Measurements from ENCODE around the gene GP5.

Gene GP5

DNA sequence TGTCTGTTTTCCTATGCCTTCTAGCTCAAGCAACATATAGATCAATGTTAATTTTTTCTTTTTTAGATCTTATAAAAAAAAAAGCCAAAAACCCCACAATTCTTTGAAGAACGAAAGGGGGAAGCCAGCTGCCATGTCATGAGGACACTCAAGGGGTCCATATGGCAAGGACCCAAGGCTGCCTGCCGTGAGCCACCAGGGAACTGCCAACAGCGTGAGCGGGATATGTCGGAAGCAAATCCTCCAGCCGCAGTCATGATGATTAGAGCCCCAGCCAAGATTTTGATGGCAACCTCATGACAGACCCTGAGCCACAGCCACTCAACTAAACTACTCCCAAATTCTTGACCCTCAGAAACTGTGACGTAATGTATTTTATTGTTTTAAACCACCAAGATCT, 6.5 kb downstream of the GP5 start:
- no peak for DNase-seq (ENCODE audit: low spot score)
- TF ChIP-seq, protein P1, sequence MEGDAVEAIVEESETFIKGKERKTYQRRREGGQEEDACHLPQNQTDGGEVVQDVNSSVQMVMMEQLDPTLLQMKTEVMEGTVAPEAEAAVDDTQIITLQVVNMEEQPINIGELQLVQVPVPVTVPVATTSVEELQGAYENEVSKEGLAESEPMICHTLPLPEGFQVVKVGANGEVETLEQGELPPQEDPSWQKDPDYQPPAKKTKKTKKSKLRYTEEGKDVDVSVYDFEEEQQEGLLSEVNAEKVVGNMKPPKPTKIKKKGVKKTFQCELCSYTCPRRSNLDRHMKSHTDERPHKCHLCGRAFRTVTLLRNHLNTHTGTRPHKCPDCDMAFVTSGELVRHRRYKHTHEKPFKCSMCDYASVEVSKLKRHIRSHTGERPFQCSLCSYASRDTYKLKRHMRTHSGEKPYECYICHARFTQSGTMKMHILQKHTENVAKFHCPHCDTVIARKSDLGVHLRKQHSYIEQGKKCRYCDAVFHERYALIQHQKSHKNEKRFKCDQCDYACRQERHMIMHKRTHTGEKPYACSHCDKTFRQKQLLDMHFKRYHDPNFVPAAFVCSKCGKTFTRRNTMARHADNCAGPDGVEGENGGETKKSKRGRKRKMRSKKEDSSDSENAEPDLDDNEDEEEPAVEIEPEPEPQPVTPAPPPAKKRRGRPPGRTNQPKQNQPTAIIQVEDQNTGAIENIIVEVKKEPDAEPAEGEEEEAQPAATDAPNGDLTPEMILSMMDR (IDR thresholded peaks at IDR 0.05; ENCODE audit: extremely low read depth, missing control alignments) = no peak

DNA sequence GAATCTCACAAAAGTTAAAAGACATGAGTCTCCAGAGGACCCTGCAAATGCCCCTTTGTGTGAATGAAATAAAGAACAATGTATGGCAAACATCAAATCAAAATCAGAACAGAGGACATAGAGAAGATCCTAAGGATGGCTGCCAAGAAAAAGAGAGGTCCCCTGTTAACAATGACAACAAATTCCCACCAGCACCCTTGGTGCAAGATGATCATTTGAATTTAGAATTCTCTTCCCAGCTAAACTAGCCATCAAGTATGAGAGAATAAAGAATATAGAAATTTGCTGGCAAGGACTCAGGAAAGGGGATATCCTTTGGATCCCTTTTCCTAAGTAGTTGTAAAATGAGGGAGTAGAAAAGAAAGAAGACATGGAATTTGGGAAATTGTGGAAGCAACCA, 8.2 kb downstream of the GP5 start:
- DNase-seq (ENCODE audit: low spot score) = no peak
- TF ChIP-seq, protein P1 (IDR thresholded peaks at IDR 0.05; ENCODE audit: extremely low read depth, missing control alignments) = no peak

DNA sequence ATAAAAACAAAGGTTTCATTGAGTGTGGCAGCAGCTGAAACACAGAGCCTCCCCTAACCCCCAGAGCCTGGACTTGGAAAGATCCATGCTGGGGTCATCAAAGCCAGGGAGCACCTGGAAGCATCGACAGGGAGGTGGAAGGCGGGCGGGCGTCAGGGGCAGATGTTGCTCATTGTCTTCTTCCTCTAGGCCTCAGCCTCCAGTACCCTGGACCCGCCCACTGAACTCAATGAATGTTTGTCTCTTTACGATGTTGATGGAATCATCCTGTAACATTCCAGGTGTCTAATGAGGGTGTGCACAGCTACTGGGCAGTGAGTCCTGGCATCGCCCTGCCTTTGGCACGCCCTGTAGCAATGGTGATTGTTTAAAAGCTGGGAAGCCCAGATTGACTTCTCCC, 9.8 kb downstream of the GP5 start:
- DNase-seq (ENCODE audit: low spot score) = no peak

DNA sequence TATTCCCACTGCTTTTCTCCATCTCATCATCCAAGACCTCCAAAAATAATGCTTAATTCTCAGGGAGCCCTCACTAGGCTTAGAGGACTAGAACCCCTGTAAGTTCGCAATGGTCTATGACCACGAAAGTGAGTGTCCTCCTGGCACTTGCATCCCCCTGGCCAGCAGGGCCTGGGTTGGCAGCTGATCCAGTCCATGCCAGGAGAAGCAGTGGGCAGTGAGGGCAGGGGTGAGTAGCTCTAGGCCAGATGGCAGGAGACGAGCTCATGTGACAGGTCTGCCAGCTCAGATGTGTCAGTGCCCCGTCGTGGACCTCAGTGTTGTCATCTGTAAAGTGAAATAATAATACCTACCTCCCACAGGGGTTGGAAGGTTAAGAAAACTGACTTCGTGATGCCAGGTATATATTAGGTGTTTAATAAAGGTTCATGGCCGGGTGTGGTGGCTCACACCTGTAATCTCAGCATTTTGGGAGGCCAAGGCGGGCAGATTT, 11.1 kb downstream of the GP5 start:
- no peak for DNase-seq (ENCODE audit: low spot score)
- TF ChIP-seq, protein P1 (IDR thresholded peaks at IDR 0.05; ENCODE audit: extremely low read depth, missing control alignments) = no peak

More for the DNA sequence above, 9.8 kb downstream of the GP5 start:
- TF ChIP-seq, protein P1 (IDR thresholded peaks at IDR 0.05; ENCODE audit: extremely low read depth, missing control alignments) = no peak

DNA sequence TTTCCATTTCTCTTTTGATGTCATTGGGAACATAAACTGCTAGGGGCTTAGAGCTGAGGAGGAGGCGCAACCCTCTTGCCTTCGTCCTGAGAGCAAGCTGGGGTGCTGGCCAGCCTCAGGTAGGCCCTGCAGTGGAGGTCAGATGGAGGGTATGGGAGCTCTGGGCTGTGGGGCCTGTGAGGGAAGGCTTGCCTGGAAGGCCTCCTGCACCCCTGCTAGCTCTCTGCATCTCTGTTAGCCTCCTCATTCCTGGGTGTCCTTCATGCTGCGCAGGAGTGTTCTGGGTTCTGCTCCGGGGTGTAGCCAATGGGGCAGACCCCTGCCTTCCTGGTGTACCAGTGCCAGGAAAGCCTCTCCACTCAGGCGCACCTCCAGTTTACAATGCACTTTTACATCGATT, 11.8 kb downstream of the GP5 start:
- TF ChIP-seq, protein P1 (IDR thresholded peaks at IDR 0.05; ENCODE audit: extremely low read depth, missing control alignments) = no peak
- no peak for DNase-seq (ENCODE audit: low spot score)

DNA sequence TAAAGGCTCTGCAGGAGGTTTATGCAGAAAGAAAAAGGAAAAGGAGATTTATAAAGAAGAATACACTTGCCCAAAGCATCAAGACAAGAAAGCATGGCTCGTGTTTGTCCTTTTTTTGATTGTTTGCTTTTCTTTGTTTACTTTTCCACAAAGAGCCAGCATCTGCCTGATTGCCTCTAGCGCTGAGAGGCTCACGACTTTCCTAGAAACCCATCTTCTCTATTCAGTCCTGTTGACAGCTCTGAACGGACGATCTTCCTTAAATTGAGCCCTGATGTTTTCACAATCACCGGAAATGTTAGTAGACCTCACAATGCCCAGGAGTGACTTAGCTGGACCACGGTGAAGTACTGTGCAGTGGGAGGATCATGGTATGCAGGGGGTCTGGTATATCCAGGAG, 12.4 kb downstream of the GP5 start:
- DNase-seq (ENCODE audit: low spot score) = no peak
- TF ChIP-seq, protein P1 (IDR thresholded peaks at IDR 0.05; ENCODE audit: extremely low read depth, missing control alignments) = no peak

DNA sequence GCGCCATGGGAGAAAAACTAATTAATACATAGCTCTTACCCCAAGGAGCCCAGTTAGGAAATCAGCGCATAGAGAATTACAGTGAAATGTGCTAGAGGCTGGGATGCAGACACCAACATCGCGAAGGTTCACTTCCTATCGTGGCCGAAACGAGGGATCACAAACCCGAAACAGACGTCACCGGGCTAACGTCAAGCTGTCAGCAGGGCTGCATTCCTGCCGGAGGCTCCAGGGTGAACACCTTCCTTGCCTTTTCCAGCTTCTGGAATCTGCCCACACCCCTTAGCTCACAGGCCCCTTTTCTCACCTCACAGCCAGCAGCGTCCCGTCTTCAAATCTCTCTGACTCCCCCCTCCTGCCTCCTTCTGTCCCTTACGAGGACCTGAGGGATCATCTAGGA, 13.0 kb downstream of the GP5 start:
- TF ChIP-seq, protein P1 (IDR thresholded peaks at IDR 0.05; ENCODE audit: extremely low read depth, missing control alignments) = no peak
- DNase-seq (ENCODE audit: low spot score) = no peak

Measured in GM20000 (cell line).